Epithelial cell of esophagus (primary cell): ENCODE results near the gene NAGPA.
A peak's percentile ranks its signal among the peaks of the same experiment; 100 is the strongest.

ENCODE experiments used
- DNase-seq: peaks from one replicate; pipeline ENCODE4 v3.0.0; 2010; ENCODE audit warnings: low read depth
- H3K4me3 ChIP-seq: 2 replicates; pipeline ENCODE4 v1.5.1; 2011; ENCODE audit warnings: mild to moderate bottlenecking, low read length, control low read depth
- TF ChIP-seq, protein P1 (sequence below): IDR thresholded peaks from 2 replicates; pipeline ENCODE4 v1.5.1; 2011; ENCODE audit warnings: low read depth, mild to moderate bottlenecking, low read length, control low read depth, inconsistent platforms; ENCODE audit not compliant: insufficient read depth; ENCODE audit errors: missing control alignments

The NAGPA gene

DNA sequence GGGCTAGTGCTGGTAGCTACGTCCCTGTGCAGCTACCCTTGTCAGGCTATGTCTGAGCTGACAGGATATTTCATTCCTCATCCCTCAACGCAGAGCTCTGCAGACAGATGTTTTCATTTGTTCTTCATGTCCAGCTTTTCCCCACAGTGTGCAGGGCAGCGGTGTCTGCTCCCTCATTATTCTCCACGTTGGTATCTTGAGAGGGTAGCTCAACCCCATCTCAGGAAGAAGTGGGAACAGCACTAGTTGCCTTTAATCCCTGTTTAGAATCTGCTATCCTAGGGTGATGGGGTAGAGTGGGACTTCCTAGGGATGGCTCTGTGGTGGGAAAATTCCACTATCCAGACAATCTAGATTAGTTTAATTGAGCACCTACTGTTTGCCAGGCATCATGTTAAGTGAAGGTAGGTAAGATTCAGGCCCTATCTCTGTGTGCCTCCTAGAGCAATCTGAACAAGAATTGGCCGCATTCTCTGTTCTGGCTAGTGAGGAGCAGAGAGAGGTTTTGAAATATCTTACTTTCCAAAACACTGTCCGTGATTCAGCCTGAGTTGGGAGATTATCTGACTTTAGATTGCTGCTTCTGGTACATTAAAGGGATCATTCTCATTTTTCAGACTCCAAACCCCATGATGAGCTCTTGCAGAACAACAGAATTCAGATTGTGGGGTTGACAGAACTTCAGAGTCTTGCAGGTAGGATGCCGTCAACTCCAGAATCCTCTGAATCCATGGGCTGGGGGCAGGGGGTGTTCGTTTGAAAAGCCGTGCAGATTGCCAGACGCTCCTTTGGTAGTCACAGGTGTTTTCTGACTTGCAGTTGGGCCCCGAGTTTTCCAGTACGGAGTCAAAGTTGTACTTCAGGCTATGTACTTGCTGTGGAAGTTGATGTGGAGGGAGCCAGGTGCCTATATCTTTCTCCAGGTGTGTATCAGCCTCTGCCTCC is 38.9 kb upstream of the NAGPA start:
- DNase-seq, result no peak
- H3K4me3 ChIP-seq, result peak overlapping the region; percentile 86
- TF ChIP-seq, protein P1, sequence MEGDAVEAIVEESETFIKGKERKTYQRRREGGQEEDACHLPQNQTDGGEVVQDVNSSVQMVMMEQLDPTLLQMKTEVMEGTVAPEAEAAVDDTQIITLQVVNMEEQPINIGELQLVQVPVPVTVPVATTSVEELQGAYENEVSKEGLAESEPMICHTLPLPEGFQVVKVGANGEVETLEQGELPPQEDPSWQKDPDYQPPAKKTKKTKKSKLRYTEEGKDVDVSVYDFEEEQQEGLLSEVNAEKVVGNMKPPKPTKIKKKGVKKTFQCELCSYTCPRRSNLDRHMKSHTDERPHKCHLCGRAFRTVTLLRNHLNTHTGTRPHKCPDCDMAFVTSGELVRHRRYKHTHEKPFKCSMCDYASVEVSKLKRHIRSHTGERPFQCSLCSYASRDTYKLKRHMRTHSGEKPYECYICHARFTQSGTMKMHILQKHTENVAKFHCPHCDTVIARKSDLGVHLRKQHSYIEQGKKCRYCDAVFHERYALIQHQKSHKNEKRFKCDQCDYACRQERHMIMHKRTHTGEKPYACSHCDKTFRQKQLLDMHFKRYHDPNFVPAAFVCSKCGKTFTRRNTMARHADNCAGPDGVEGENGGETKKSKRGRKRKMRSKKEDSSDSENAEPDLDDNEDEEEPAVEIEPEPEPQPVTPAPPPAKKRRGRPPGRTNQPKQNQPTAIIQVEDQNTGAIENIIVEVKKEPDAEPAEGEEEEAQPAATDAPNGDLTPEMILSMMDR, result no peak

DNA sequence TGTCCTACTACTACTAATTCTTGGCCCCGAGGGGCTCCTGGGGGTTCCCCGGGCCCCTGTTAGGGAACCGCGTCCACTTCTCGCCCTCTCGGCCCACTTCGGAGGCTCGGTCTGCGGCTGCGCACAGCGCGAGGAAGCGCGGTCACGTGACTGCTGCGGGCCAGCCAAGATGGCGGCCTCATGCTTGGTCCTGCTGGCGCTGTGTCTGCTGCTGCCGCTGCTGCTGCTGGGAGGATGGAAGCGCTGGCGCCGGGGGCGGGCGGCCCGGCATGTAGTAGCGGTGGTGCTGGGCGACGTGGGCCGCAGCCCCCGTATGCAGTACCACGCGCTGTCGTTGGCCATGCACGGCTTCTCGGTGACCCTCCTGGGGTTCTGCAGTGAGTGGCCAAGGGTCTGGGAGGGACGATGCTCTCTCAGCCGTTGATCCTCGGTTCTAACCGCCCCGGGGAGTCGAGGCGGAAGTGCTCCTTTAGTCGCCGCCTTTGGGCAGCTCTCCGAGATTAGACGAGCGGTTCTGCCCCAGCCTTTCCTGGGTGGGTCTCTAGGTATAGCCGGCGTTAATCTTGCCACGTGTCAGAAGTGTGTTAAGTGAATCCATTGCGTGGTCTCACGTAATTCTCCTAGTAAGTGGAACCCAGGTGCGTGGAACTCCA is 38.1 kb upstream of the NAGPA start, which contains the start of gene ALG1:
TSS of gene ALG1 (plus strand) at position 163 of the 653 bp plus-strand sequence. CDS start at position 170, 7 bp downstream.
- DNase-seq, result peak; percentile 83
- TF ChIP-seq, protein P1, result no peak
- peak within 1 kb of the TSS; percentile 86 for H3K4me3 ChIP-seq

DNA sequence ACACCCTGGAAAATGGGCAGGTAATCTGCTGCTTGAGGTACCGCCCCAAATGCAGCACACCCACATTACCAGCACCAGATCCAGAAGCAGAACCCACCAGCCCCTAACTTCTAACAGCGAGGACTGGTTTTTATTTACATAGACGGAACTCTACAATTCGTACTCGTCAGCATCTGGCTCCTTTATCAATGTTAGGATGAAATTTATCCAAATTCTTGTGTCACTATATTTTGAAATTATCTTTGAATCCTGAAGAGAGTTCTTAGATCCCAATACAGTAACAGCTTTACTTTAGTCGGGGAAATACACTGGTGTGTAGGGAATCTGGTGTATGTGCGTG is 37.6 kb upstream of the NAGPA start:
- TF ChIP-seq, protein P1, result no peak
- peak overlapping the region; percentile 86 for H3K4me3 ChIP-seq
- no peak for DNase-seq

DNA sequence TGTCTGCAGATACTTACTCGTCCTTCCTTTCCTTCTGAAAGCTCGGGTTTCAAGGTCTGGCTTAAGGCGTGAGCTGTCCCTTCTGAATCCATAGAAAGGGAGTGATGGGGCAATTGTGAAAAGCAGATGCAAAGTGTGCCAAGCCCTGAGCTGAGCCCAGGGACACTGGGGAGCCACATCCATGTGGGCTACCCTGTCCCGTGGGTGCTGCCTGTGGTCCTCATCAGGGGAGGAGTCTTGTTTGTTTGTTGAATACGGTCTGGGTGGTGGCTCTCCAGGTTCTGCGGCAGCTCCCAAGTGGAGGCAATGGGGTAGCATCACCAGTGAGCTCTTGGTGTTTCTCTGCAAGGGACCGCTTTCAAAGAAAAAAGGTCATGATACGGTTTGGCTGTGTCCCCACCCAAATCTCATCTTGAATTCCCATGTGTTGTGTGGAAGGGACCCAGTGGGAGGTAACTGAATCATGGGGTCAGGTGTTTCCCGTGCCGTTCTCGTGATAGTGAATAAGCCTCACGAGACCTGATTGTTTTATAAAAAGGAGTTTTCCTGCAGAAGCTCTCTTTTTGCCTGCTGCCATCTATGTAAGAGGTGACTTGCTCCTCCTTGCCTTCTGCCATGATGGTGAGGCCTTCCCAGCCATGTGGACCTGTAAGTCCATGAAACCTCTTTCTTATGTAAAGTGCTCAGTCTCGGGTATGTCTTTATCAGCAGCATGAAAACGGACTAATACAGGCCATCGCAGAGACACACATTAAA is 36.9 kb upstream of the NAGPA start:
- TF ChIP-seq, protein P1, result no peak
- no peak for DNase-seq

DNA sequence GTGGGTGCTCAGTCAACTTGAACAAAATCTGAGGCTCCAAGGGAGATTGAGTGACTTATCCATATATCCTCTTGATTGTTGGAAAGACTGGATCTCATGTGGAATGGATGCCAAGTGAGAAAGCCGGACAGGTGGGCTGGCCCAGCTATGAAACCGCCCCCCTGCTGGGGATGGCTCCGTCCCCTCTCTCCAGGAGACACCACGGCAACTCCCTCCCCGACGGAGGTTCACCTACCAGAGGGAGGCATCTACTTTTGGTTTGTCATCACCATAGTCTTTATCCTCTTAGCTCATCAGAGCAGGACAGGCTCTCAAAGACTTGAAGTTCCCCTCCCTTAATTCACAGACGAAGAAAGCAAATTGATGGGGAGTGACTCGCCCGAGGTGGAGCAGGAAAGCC is 36.1 kb upstream of the NAGPA start:
- no peak for DNase-seq
- H3K4me3 ChIP-seq, result no peak overlapping the region
- TF ChIP-seq, protein P1, result no peak

More for the DNA sequence above, 36.9 kb upstream of the NAGPA start:
- no peak overlapping the region for H3K4me3 ChIP-seq

DNA sequence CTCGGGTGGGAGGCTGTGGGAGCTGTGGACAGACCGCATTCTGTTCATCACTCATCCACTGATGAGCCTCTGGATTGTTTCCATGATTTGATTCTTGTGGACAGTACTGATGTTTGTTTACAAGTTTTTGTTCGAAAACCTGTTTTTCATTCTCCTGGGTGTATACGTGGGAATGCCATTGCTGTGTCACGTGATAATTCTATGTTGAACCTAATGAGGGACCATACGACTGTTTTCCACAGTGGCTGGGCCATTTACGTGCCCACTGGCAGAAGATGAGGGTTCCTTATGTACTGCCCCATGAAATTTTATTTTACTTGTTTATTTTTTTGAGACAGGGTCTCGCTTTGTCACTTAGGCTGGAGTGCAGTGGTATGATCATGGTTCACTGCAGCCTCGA is 35.3 kb upstream of the NAGPA start:
- H3K4me3 ChIP-seq, result no peak overlapping the region
- TF ChIP-seq, protein P1, result no peak
- DNase-seq, result no peak
